DOHH2 (cell line): ENCODE measurements around the gene GALNT13.

Source experiments
- H3F3A ChIP-seq: fragments of 200-600 bp; sonication (generic), shearing (Covaris generic); 2 replicates; pipeline ENCODE4 v1.6.0; 2016; ENCODE audit warnings: antibody characterized with exemption, mild to moderate bottlenecking; ENCODE audit not compliant: control insufficient read depth, insufficient read depth
- H3K27ac ChIP-seq: fragments of 200-600 bp; sonication (generic); 2 replicates; pipeline ENCODE4 v1.5.1; 2014; ENCODE audit warnings: low read depth, mild to moderate bottlenecking, low read length, moderate library complexity
- H3K27me3 ChIP-seq: fragments of 200-600 bp; sonication (generic); 2 replicates; pipeline ENCODE4 v1.6.1; 2014; ENCODE audit warnings: mild to moderate bottlenecking, low read length, mixed read lengths; ENCODE audit not compliant: control insufficient read depth
- H3K36me3 ChIP-seq: fragments of 200-600 bp; sonication (generic); 2 replicates; pipeline ENCODE4 v1.6.1; 2014; ENCODE audit warnings: mild to moderate bottlenecking, low read length, moderate library complexity, mixed read lengths; ENCODE audit not compliant: control insufficient read depth
- H3K4me1 ChIP-seq: fragments of 200-600 bp; sonication (generic); 2 replicates; pipeline ENCODE4 v1.6.1; 2014; ENCODE audit warnings: mild to moderate bottlenecking, low read length, mixed read lengths; ENCODE audit not compliant: control insufficient read depth
- H3K4me2 ChIP-seq: fragments of 200-600 bp; sonication (generic); 2 replicates; pipeline ENCODE4 v1.6.0; 2014; ENCODE audit warnings: mild to moderate bottlenecking, low read length, moderate library complexity
- H3K4me3 ChIP-seq: fragments of 200-600 bp; sonication (generic); 2 replicates; pipeline ENCODE4 v1.5.1; 2014; ENCODE audit warnings: mild to moderate bottlenecking, low read length, mixed read lengths
- H3K79me2 ChIP-seq: fragments of 200-600 bp; sonication (generic); 2 replicates; pipeline ENCODE4 v1.6.1; 2014; ENCODE audit warnings: mild to moderate bottlenecking, low read length, mixed read lengths; ENCODE audit not compliant: control insufficient read depth
- H3K9me2 ChIP-seq: fragments of 200-600 bp; sonication (generic); replicated peaks from 2 replicates; pipeline ENCODE4 v1.6.1; 2014; ENCODE audit warnings: mild to moderate bottlenecking, low read length, mixed read lengths; ENCODE audit not compliant: control insufficient read depth
- H3K9me3 ChIP-seq: fragments of 200-600 bp; sonication (generic); 2 replicates; pipeline ENCODE4 v1.6.1; 2014; ENCODE audit warnings: antibody characterized with exemption, low read length, mixed read lengths; ENCODE audit not compliant: control insufficient read depth, insufficient read depth
- H4K20me1 ChIP-seq: fragments of 200-600 bp; sonication (generic); 2 replicates; pipeline ENCODE4 v1.6.0; 2014; ENCODE audit warnings: low read depth, mild to moderate bottlenecking, antibody characterized with exemption, low read length, moderate library complexity; ENCODE audit not compliant: control insufficient read depth, insufficient read depth
- EZH2phosphoT487 ChIP-seq: fragments of 200-600 bp; sonication (generic); IDR thresholded peaks from 2 replicates; pipeline ENCODE4 v1.6.1; 2017; ENCODE audit warnings: borderline replicate concordance, mild to moderate bottlenecking, antibody characterized with exemption, low read length, moderate library complexity, mixed read lengths
- TF ChIP-seq, protein P1 (sequence below): fragments of 200-600 bp; sonication (generic); IDR thresholded peaks from one replicate; pipeline ENCODE4 v1.5.1; 2014; ENCODE audit warnings: antibody characterized with exemption, mild to moderate bottlenecking, low read depth, low read length; ENCODE audit not compliant: poor library complexity, severe bottlenecking

Gene GALNT13

GRCh38 chr2:153875801-153876466, 4.2 kb downstream of the GALNT13 start:
- Histone ChIP-seq H4K20me1 (no peaks in the 10 kb centered on the region), H3K9me3 (peaks cover 9% of the 10 kb centered on the region; the same call in 1 of the 2 replicates)
- TF ChIP-seq, protein P1, sequence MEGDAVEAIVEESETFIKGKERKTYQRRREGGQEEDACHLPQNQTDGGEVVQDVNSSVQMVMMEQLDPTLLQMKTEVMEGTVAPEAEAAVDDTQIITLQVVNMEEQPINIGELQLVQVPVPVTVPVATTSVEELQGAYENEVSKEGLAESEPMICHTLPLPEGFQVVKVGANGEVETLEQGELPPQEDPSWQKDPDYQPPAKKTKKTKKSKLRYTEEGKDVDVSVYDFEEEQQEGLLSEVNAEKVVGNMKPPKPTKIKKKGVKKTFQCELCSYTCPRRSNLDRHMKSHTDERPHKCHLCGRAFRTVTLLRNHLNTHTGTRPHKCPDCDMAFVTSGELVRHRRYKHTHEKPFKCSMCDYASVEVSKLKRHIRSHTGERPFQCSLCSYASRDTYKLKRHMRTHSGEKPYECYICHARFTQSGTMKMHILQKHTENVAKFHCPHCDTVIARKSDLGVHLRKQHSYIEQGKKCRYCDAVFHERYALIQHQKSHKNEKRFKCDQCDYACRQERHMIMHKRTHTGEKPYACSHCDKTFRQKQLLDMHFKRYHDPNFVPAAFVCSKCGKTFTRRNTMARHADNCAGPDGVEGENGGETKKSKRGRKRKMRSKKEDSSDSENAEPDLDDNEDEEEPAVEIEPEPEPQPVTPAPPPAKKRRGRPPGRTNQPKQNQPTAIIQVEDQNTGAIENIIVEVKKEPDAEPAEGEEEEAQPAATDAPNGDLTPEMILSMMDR = no peak
- no peak for TF ChIP-seq EZH2phosphoT487

GRCh38 chr2:153880926-153881325, 9.2 kb downstream of the GALNT13 start:
- no peak overlapping the region for H3K4me3 ChIP-seq
- TF ChIP-seq EZH2phosphoT487 = no peak
- TF ChIP-seq, protein P1 = no peak
- H3K9me3 ChIP-seq = no peaks in the 10 kb centered on the region
- no peak overlapping the region for H3K4me2 ChIP-seq
- H3K36me3 ChIP-seq = no peaks in the 10 kb centered on the region
- no peaks in the 10 kb centered on the region for H3K9me2 ChIP-seq
- H3K79me2 ChIP-seq = no peaks in the 10 kb centered on the region
- no peaks in the 10 kb centered on the region for H3K27me3 ChIP-seq
- H3F3A ChIP-seq = no peaks in the 10 kb centered on the region
- H4K20me1 ChIP-seq = no peaks in the 10 kb centered on the region
- H3K27ac ChIP-seq = no peak overlapping the region
- no peaks in the 10 kb centered on the region for H3K4me1 ChIP-seq

More at GRCh38 chr2:153875801-153876466, 4.2 kb downstream of the GALNT13 start:
- Histone ChIP-seq H3F3A (no peaks in the 10 kb centered on the region), H3K79me2 (no peaks in the 10 kb centered on the region), H3K4me2 (no peak overlapping the region), H3K27me3 (no peaks in the 10 kb centered on the region), H3K4me3 (no peak overlapping the region), H3K36me3 (no peaks in the 10 kb centered on the region), H3K9me2 (no peaks in the 10 kb centered on the region), H3K4me1 (no peaks in the 10 kb centered on the region), H3K27ac (no peak overlapping the region)

GRCh38 chr2:153886833-153887232, 15.1 kb downstream of the GALNT13 start:
- Histone ChIP-seq H3K36me3 (no peaks in the 10 kb centered on the region), H3K4me1 (no peaks in the 10 kb centered on the region), H3K9me2 (no peaks in the 10 kb centered on the region)

More at GRCh38 chr2:153886833-153887232, 15.1 kb downstream of the GALNT13 start:
- Histone ChIP-seq H3K9me3 (no peaks in the 10 kb centered on the region), H3K27ac (no peak overlapping the region), H3F3A (no peaks in the 10 kb centered on the region), H3K4me2 (no peak overlapping the region), H3K4me3 (no peak overlapping the region), H3K27me3 (no peaks in the 10 kb centered on the region), H4K20me1 (no peaks in the 10 kb centered on the region), H3K79me2 (no peaks in the 10 kb centered on the region)
- TF ChIP-seq EZH2phosphoT487 = no peak
- TF ChIP-seq, protein P1 = no peak
